ENCODE measurements around the gene PNPLA7. TPM values are rescaled to one million over a fixed set of nuclear protein-coding genes. Genes with fewer than 3 reads are reported as not detected.

PNPLA7 gene
- total RNA-seq, 1 donor from 2014 or later, result 8.8 TPM

GRCh38 chr9:137590469-137591383 is 40.5 kb upstream of the PNPLA7 start, which contains the start of gene ZMYND19:
Gene ZMYND19, minus strand, starts transcription at chr9:137590512. Its CDS starts 249 bp downstream, at chr9:137590263.
- no peak for TF ChIP-seq CTCF (IDR thresholded peaks at IDR 0.05; ENCODE audit: unreplicated experiment)
- peak within 1 kb of the TSS; percentile 96 for H3K4me3 Mint-ChIP-seq (ENCODE audit: low read depth)
- H3K36me3 Mint-ChIP-seq (ENCODE audit: insufficient read depth), result peaks cover 16% of the 10 kb centered on the region
- peaks cover 4% of the 10 kb centered on the region for H3K4me1 Mint-ChIP-seq (ENCODE audit: low read depth)
- peak; percentile 89 for DNase-seq (ENCODE audit: low spot score, unreplicated experiment)
- H3K27ac Mint-ChIP-seq, result peak within 1 kb of the TSS; percentile 97
- H3K27me3 Mint-ChIP-seq, result no peaks in the 10 kb centered on the region
- no peaks in the 10 kb centered on the region for H3K9me3 Mint-ChIP-seq (ENCODE audit: low read depth)

GRCh38 chr9:137590123-137590468 is 39.9 kb upstream of the PNPLA7 start:
- no peak overlapping the region for H3K4me3 Mint-ChIP-seq (ENCODE audit: low read depth)
- peaks cover 16% of the 10 kb centered on the region for H3K36me3 Mint-ChIP-seq (ENCODE audit: insufficient read depth)
- DNase-seq (ENCODE audit: low spot score, unreplicated experiment), result no peak
- TF ChIP-seq CTCF (IDR thresholded peaks at IDR 0.05; ENCODE audit: unreplicated experiment), result no peak
- no peaks in the 10 kb centered on the region for H3K27me3 Mint-ChIP-seq
- H3K27ac Mint-ChIP-seq, result no peak overlapping the region
- H3K4me1 Mint-ChIP-seq (ENCODE audit: low read depth), result peaks cover 4% of the 10 kb centered on the region
- no peaks in the 10 kb centered on the region for H3K9me3 Mint-ChIP-seq (ENCODE audit: low read depth)

DNA sequence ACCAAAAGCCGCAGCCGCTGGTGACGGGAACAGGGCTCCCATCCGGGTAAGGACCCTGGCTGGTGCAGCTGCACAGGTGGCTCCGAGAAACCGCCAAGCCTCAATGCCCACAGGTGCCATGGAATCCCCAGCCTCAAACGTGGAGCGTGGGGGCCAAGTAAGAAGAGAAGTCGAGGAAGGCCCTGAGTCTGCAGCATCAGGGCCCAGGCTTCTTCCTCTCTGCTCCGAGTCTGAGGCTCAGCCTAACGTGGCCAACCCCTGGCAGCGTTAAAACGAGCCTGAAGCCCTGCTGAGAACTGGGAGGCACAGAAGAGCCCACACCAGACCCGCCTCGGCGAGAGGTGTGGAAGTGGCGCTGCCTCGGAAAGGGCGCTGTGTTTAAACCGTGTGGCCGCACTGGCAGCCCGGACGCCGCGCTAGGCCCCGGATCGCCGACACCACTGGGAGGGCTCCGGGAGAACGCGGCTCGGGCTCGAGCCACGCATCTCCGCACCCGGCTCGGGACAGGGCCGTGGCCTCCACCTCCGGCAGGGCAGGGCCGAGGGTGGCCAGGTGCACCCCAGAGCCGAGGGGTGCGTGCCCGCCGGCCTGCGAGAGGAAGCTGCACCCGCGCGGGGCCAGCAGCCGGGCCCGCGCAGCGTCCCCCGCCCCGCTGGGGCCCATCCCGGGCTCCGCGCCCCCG is 39.4 kb upstream of the PNPLA7 start:
- Mint-ChIP-seq H3K27me3 (no peaks in the 10 kb centered on the region), H3K36me3 (ENCODE audit: insufficient read depth) (peaks cover 16% of the 10 kb centered on the region), H3K4me3 (ENCODE audit: low read depth) (peak overlapping the region; percentile 83), H3K4me1 (ENCODE audit: low read depth) (peaks cover 4% of the 10 kb centered on the region), H3K27ac (peak overlapping the region; percentile 86), H3K9me3 (ENCODE audit: low read depth) (no peaks in the 10 kb centered on the region)
- no peak for TF ChIP-seq CTCF (IDR thresholded peaks at IDR 0.05; ENCODE audit: unreplicated experiment)
- no peak for DNase-seq (ENCODE audit: low spot score, unreplicated experiment)

DNA sequence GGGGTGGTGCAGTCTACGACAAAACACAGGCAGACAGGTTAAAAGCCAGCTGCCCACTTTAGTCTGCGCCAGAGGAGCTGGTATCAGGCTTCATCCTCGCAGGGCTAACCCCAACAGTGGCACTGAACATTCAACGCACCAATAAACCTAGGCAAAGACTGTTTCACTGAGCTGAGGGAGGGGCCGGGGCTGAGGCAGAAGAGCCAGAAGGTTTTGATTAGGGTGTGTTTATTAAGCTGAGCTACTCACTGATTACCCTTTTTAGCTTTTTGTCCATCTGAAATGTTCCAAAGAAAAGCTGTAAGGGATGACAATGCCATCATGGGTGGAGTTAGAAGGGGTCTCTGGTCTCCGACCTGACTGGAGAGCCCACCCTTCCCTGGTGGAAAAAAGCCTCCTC is 38.7 kb upstream of the PNPLA7 start:
- Mint-ChIP-seq H3K27ac (no peak overlapping the region), H3K4me3 (ENCODE audit: low read depth) (peak overlapping the region; percentile 83), H3K36me3 (ENCODE audit: insufficient read depth) (peaks cover 16% of the 10 kb centered on the region), H3K27me3 (no peaks in the 10 kb centered on the region), H3K9me3 (ENCODE audit: low read depth) (no peaks in the 10 kb centered on the region), H3K4me1 (ENCODE audit: low read depth) (peaks cover 4% of the 10 kb centered on the region)
- DNase-seq (ENCODE audit: low spot score, unreplicated experiment), result no peak
- no peak for TF ChIP-seq CTCF (IDR thresholded peaks at IDR 0.05; ENCODE audit: unreplicated experiment)

GRCh38 chr9:137588311-137588710 is 38.1 kb upstream of the PNPLA7 start:
- DNase-seq (ENCODE audit: low spot score, unreplicated experiment), result no peak
- TF ChIP-seq CTCF (IDR thresholded peaks at IDR 0.05; ENCODE audit: unreplicated experiment), result no peak
- H3K4me1 Mint-ChIP-seq (ENCODE audit: low read depth), result peaks cover 4% of the 10 kb centered on the region
- no peaks in the 10 kb centered on the region for H3K27me3 Mint-ChIP-seq
- H3K27ac Mint-ChIP-seq, result no peak overlapping the region
- no peaks in the 10 kb centered on the region for H3K9me3 Mint-ChIP-seq (ENCODE audit: low read depth)
- peak overlapping the region; percentile 83 for H3K4me3 Mint-ChIP-seq (ENCODE audit: low read depth)
- peaks cover 16% of the 10 kb centered on the region for H3K36me3 Mint-ChIP-seq (ENCODE audit: insufficient read depth)

Data from progenitor cell of endocrine pancreas (in vitro differentiated cells).